HCT116 (cell line): ENCODE results near the gene SND1. TPM values are rescaled to one million over a fixed set of nuclear protein-coding genes. Genes with fewer than 3 reads are reported as not detected.

Experiments
- ATAC-seq: fragments of 200-7000 bp; cut with Tn5 transposase; 2 replicates; pipeline ENCODE4 v1.9.1; 2020; ENCODE audit warnings: mild to moderate bottlenecking, moderate library complexity
- BruUV-seq: library from RNA; stranded (reverse); fragments of 400-500 nt; replicated peaks from 2 replicates; lab custom pipeline; 2021; lab: Mats Ljungman, UMichigan
- CTCF ChIA-PET: fragments of 300-600 bp; sonication (Branson Sonifier 250); formaldehyde crosslinking; loops from one replicate; lab custom pipeline; 2021; ENCODE audit warnings: antibody characterized with exemption; lab: Charles Lee
- POLR2A ChIA-PET: fragments of 300-600, 350-600 bp; sonication (Branson Sonifier 250); formaldehyde crosslinking; loops from one replicate; lab custom pipeline; 2021; ENCODE audit warnings: antibody characterized with exemption; lab: Charles Lee
- RAD21 ChIA-PET, 2 experiments: fragments of 300-600 bp; sonication (Branson Sonifier 250); formaldehyde crosslinking; loops; one replicate each; lab custom pipeline; 2023; ENCODE audit warnings: low total read pairs in 2 of 2; ENCODE audit not compliant: uncharacterized antibody in 2 of 2, unreplicated experiment in 2 of 2, low non-redundant PET in 1 of 2; lab: Charles Lee
- DNase-seq: peaks from one replicate; pipeline ENCODE4 v3.0.0-alpha.2; 2010; ENCODE audit warnings: low read depth, low spot score
- H2AFZ ChIP-seq: fragments of 200-600 bp; shearing (Covaris generic), sonication (generic); 2 replicates; pipeline ENCODE4 v1.6.1; 2017; ENCODE audit warnings: low read depth, mixed run types, mixed read lengths, antibody characterized with exemption, low read length; ENCODE audit not compliant: poor library complexity, severe bottlenecking
- H3K27ac ChIP-seq: 2 replicates; pipeline ENCODE4 v1.5.1; 2012; ENCODE audit warnings: low read depth, low read length
- H3K27me3 ChIP-seq: fragments of 200-600 bp; sonication (generic); 2 replicates; pipeline ENCODE4 v1.6.1; 2016; ENCODE audit warnings: mixed run types, low read length, mixed read lengths; ENCODE audit not compliant: insufficient read depth
- H3K36me3 ChIP-seq, 2 experiments: fragments of 200-500 bp in 1 of 2; fragments of 200-600 bp in 1 of 2; sonication (Bioruptor generic) in 1 of 2; sonication (generic) in 1 of 2; 2 replicates each; pipeline versions ENCODE4 v1.5.1 to v1.6.1; 2014 to 2016; ENCODE audit warnings: low read length in 2 of 2, inconsistent platforms in 1 of 2, mixed read lengths in 1 of 2, mixed run types in 1 of 2; ENCODE audit not compliant: insufficient read depth in 2 of 2, control insufficient read depth in 1 of 2
- H3K4me1 ChIP-seq, 2 experiments: fragments of 200-600 bp in 1 of 2; sonication (generic) in 1 of 2; 2 replicates each; pipeline versions ENCODE4 v1.5.1 to v1.6.1; 2012 to 2017; ENCODE audit warnings: low read length in 2 of 2, inconsistent platforms in 1 of 2, mild to moderate bottlenecking in 1 of 2, mixed read lengths in 1 of 2, mixed run types in 1 of 2, moderate library complexity in 1 of 2; ENCODE audit not compliant: insufficient read depth in 2 of 2, control insufficient read depth in 1 of 2
- H3K4me2 ChIP-seq: fragments of 200-600 bp; sonication (generic); 2 replicates; pipeline ENCODE4 v1.6.1; 2017; ENCODE audit warnings: mixed run types, low read length, mixed read lengths
- H3K4me3 ChIP-seq, 2 experiments: fragments of 200-600 bp in 1 of 2; sonication (generic) in 1 of 2; replicated peaks in 1 of 2; 2 replicates each; pipeline ENCODE4 v1.5.1; 2011 to 2016; ENCODE audit warnings: low read length in 2 of 2, control low read depth in 1 of 2, low read depth in 1 of 2, mild to moderate bottlenecking in 1 of 2, mixed read lengths in 1 of 2, mixed run types in 1 of 2
- H3K79me2 ChIP-seq: fragments of 200-600 bp; sonication (generic); 2 replicates; pipeline ENCODE4 v1.6.1; 2017; ENCODE audit warnings: mild to moderate bottlenecking, mixed run types, low read length, moderate library complexity, mixed read lengths; ENCODE audit not compliant: insufficient read depth
- H3K9ac ChIP-seq: fragments of 200-600 bp; sonication (generic); 2 replicates; pipeline ENCODE4 v1.6.1; 2016; ENCODE audit warnings: low read length, mixed read lengths
- H3K9me2 ChIP-seq: fragments of 200-600 bp; sonication (generic), shearing (Covaris generic); 2 replicates; pipeline ENCODE4 v1.6.1; 2017; ENCODE audit warnings: mixed run types, mild to moderate bottlenecking, moderate library complexity; ENCODE audit not compliant: insufficient read depth
- H3K9me3 ChIP-seq, 2 experiments: fragments of 200-500 bp in 1 of 2; fragments of 200-600 bp in 1 of 2; sonication (Bioruptor generic) in 1 of 2; sonication (generic) in 1 of 2; 2 replicates each; pipeline ENCODE4 v1.6.1; 2014 to 2017; ENCODE audit warnings: low read length in 2 of 2, mixed read lengths in 2 of 2, inconsistent platforms in 1 of 2, low read depth in 1 of 2, mild to moderate bottlenecking in 1 of 2, mixed run types in 1 of 2, moderate library complexity in 1 of 2; ENCODE audit not compliant: control insufficient read depth in 1 of 2, insufficient read depth in 1 of 2
- H4K20me1 ChIP-seq: fragments of 200-600 bp; sonication (generic), shearing (Covaris generic); 2 replicates; pipeline ENCODE4 v1.6.1; 2017; ENCODE audit warnings: mixed run types, mild to moderate bottlenecking, moderate library complexity; ENCODE audit not compliant: insufficient read depth
- CBX3 ChIP-seq: IDR thresholded peaks from 2 replicates; pipeline ENCODE4 v1.6.1; 2012; ENCODE audit warnings: low read depth
- CEBPB ChIP-seq: IDR thresholded peaks from 2 replicates; pipeline ENCODE4 v1.6.1; 2012; ENCODE audit warnings: low read depth
- EZH2 ChIP-seq: fragments of 200-600 bp; sonication (generic); IDR thresholded peaks from 2 replicates; pipeline ENCODE4 v1.6.1; 2017; ENCODE audit warnings: antibody characterized with exemption, mixed run types
- FOSL1 ChIP-seq: IDR thresholded peaks from 2 replicates; pipeline ENCODE4 v1.6.1; 2012; ENCODE audit warnings: low read depth
- JUND ChIP-seq: IDR thresholded peaks from 2 replicates; pipeline ENCODE4 v1.6.1; 2012
- MAX ChIP-seq: IDR thresholded peaks from 2 replicates; pipeline ENCODE4 v1.6.1; 2012
- REST ChIP-seq: IDR thresholded peaks from 2 replicates; pipeline ENCODE4 v1.6.1; 2012; ENCODE audit warnings: low read depth
- SIN3A ChIP-seq: IDR thresholded peaks from 2 replicates; pipeline ENCODE4 v1.6.1; 2012; ENCODE audit warnings: low read depth
- SRF ChIP-seq: IDR thresholded peaks from 2 replicates; pipeline ENCODE4 v1.6.1; 2012; ENCODE audit warnings: low read depth
- ZBTB33 ChIP-seq: IDR thresholded peaks from 2 replicates; pipeline ENCODE4 v1.6.1; 2011; ENCODE audit warnings: mild to moderate bottlenecking, low read length, moderate library complexity; ENCODE audit not compliant: insufficient replicate concordance; ENCODE audit errors: extremely low read depth
- ZFX ChIP-seq: fragments of 450-650 bp; IDR thresholded peaks from 2 replicates; pipeline ENCODE4 v1.6.1; 2017
- ZNF274 ChIP-seq: fragments of 200-500 bp; sonication (Bioruptor generic); IDR thresholded peaks from 2 replicates; pipeline ENCODE4 v1.6.1; 2014; ENCODE audit warnings: mild to moderate bottlenecking, low read depth, low read length, inconsistent platforms
- intact Hi-C: fragments of 100-400 bp; cut with micrococcal nuclease; formaldehyde crosslinking; loops from 2 replicates; pipeline ENCODE4 v1.10.0; 2022
- total RNA-seq: library from RNA; stranded (reverse); gene quantifications from one replicate; pipeline ENCODE4 v1.2.1, GENCODE V29; 2021; ENCODE audit not compliant: unreplicated experiment

The SND1 gene
- total RNA-seq, 1 experiment from 2014 or later, result 169 TPM

- no peaks in the 10 kb centered on the region for H3K9me3 ChIP-seq
- H3K4me1 ChIP-seq, result no peaks in the 10 kb centered on the region
- TF ChIP-seq ZFX (no peak), ZNF274 (no peak), CEBPB (no peak), MAX (no peak)
- no peaks in the 10 kb centered on the region for H4K20me1 ChIP-seq
- H2AFZ ChIP-seq, result no peak overlapping the region
- RAD21 ChIA-PET, result no interaction called here
- DNase-seq, result no peak
- H3K27me3 ChIP-seq, result no peaks in the 10 kb centered on the region
- H3K9ac ChIP-seq, result no peak overlapping the region
- CTCF ChIA-PET, result no interaction called here
- POLR2A ChIA-PET, result no interaction called here
- BruUV-seq, result no TSS peak
- H3K36me3 ChIP-seq, result no peaks in the 10 kb centered on the region
- H3K79me2 ChIP-seq, result no peaks in the 10 kb centered on the region
- intact Hi-C loops, result no loop called here
- H3K4me2 ChIP-seq, result no peak overlapping the region
- H3K9me2 ChIP-seq, result no peaks in the 10 kb centered on the region
- no peak for ATAC-seq
- H3K27ac ChIP-seq, result no peak overlapping the region
- no peak overlapping the region for H3K4me3 ChIP-seq
Observed at GRCh38 chr7:128122576-128123290, 470.7 kb downstream of the SND1 start.

GRCh38 chr7:128123291-128124037, 471.5 kb downstream of the SND1 start:
- Histone ChIP-seq H3K9me3 (no peaks in the 10 kb centered on the region), H3K9me2 (no peaks in the 10 kb centered on the region), H3K4me2 (no peak overlapping the region), H3K9ac (no peak overlapping the region), H3K27me3 (no peaks in the 10 kb centered on the region), H3K4me1 (no peaks in the 10 kb centered on the region), H3K79me2 (no peaks in the 10 kb centered on the region), H3K4me3 (no peak overlapping the region), H2AFZ (no peak overlapping the region), H3K27ac (no peak overlapping the region), H3K36me3 (no peaks in the 10 kb centered on the region), H4K20me1 (no peaks in the 10 kb centered on the region)
- ATAC-seq, result peak; percentile 27
- ChIA-PET POLR2A (no interaction called here), RAD21 (interaction anchor here in 1 of 2 experiments (1.1 kb wide), 1 partner anchor 86 kb away, joined by 4 read pairs; no protein-coding TSS in a partner anchor), CTCF (interaction anchor here (1.0 kb wide), 1 partner anchor 12 kb away, joined by 5 read pairs; no protein-coding TSS in a partner anchor)
- intact Hi-C loops, result no loop called here
- DNase-seq, result no peak
- BruUV-seq, result no TSS peak
- TF ChIP-seq SIN3A (no peak), CEBPB (no peak), REST (no peak), JUND (no peak), CBX3 (no peak), MAX (no peak), EZH2 (no peak), SRF (no peak), ZNF274 (no peak), ZFX (no peak), ZBTB33 (no peak), FOSL1 (no peak)
